Stimulated activated CD8-positive, alpha-beta memory T cell treated with anti-CD3 and anti-CD28 coated beads, Interleukin-4, amount 100 ng/mL, for 4 hours (primary cell): ENCODE measurements around the gene CFAP77.

Experiments
- DNase-seq, 2 donors: peaks; one replicate each; pipeline ENCODE4 v3.0.0-alpha.2; 2020; ENCODE audit warnings: low read depth in 2 of 2, low spot score in 1 of 2

CFAP77 gene

GRCh38 chr9:132591751-132592314 lies 181.8 kb downstream of the CFAP77 start:
- no peak for DNase-seq

DNA sequence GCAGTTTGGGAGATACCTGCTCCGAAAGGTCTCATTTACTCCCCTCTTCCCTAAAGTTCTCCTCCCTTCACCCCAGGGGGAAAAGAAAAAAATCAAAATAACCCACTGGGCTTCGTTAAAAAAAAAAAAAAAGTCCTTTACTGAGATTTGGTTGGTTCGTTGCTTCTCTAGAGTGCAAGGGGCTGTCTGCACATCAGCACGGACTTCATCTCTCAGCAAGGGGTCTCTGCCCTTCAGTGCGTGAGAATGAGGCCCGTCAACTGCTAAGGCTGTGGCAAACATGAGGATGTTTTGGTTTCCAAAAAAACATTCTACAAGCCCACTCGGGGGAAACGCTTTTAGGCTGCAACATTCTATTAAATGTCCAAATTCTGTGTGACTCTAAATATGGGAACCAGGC lies 182.4 kb downstream of the CFAP77 start:
- no peak for DNase-seq

GRCh38 chr9:132594412-132594811 lies 184.4 kb downstream of the CFAP77 start:
- no peak for DNase-seq

DNA sequence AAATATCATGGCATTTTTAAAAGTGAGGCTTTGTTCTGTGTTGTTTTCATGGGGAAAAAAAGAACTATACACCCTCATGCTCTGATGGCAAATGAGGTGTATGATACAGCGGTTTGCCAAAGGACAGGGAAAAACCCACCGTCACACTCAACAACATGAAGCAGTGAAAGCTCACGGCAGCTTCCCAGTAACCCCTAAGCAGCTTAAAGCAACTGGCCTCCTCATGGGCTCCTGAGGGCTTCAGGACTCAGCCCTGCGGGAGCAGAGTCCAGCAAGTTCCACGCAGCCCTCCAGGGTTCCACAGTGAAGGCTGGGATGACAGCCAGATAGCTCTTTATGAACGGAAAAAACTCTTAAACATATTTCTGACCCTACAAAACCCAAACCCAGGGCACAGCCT lies 185.3 kb downstream of the CFAP77 start:
- DNase-seq = no peak

DNA sequence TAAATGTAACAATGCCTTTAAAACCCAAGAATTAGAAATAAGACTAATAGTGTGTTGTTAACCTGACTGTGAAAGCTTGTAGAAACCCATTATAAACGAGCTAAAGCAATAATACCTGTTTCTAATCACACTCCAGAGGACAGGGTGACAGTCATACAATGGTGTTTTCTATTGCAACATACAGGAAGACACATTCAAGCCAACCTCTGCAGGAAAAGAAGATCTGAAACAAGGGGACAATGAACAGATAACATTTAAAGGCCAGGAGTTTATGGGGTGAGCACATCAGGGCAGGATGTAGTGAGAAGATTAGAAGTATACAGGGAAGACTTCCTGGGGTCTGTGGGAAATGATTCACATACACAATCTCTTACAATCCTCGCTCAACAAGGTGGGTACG lies 186.2 kb downstream of the CFAP77 start:
- DNase-seq = no peak

GRCh38 chr9:132597073-132597775 lies 187.2 kb downstream of the CFAP77 start:
- no peak for DNase-seq

DNA sequence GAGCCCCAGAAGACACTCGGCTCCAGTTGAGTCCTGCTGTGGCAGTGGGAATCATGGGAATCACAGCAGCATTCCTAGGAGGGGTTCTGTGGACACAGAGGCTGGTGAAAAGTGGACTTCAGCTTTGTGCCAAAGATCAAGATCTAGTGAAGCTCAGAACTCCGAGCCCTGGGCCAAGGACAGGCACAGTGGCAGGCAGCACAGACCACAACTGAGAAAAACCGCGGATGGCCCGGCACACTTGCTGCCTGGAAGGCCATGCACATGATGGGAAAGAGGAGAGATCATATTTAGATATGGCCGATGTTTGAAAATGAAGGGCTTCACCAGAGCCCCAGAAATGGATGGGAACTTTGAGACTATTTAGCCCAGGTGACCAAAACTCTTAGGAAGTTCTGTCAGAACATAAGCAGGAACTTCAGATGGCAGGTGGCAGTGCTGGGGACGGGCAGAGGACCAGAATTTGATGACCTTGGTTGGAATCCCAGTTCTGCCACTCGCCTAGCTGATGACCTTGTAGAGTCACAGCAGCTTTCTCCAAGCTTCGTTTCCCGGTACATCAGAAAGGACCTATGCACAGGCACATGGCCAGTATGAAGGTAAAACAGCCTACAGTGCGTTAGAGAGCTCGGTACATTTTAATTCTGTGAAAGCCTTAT lies 190.4 kb downstream of the CFAP77 start:
- DNase-seq = no peak

DNA sequence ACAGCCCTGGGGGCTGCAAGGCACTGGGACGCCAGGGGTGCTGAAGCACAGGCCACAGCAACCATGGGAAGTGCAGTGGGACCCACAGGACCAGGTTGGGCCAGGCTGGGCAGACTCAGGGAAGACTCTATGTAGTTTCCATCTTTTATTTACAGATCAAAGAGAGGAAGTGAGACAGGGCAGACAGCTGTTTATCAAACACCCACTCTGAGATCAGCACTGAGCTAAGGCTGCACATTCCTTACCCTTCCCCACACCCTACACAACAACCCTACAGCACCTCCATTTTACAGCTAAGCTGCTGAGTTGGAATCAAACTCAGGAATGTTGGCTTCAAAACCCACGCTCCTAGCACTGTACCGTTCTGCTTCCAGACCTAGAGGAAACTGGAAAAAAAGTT lies 192.2 kb downstream of the CFAP77 start:
- DNase-seq = no peak

DNA sequence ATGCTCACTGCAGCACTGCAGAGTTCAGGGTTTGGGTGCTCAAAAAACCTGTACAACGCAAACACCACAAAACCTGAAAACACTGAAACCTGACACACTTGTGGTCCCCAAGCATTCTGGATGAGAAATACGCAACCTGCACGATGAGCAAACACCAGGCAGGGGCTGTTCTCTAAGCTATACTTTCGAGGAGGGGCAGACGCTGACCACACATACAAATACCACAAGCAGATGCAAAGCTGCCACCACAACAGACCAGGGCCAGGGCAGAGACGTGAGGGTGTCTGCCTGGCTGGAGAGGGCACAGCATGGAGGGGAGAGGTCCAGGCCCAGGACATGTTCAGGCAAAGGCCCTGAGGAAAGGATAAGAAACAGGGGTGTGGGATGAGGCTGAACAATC lies 195.4 kb downstream of the CFAP77 start:
- no peak for DNase-seq

GRCh38 chr9:132606066-132606465 lies 196.1 kb downstream of the CFAP77 start:
- no peak for DNase-seq

DNA sequence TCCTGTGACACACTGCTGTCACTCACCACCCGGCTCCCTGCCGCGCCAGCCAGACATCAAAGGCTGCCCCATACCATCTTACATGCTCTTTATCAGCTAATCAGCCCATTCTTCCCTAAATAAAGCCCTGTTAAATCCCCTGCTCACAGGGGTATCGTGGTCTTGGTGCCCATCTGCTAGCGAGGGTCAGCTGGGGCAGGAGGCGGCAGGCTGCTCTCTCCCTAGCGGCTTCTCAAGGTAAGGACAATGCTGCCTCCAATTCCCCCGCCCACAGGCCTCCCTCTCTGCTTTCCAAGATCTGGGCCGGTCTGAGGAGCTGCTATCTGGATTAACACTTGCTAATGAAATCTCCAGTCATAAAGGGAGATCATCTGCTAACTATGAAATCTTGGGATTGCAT lies 199.2 kb downstream of the CFAP77 start:
- no peak for DNase-seq

GRCh38 chr9:132609829-132610228 lies 199.8 kb downstream of the CFAP77 start:
- no peak for DNase-seq

DNA sequence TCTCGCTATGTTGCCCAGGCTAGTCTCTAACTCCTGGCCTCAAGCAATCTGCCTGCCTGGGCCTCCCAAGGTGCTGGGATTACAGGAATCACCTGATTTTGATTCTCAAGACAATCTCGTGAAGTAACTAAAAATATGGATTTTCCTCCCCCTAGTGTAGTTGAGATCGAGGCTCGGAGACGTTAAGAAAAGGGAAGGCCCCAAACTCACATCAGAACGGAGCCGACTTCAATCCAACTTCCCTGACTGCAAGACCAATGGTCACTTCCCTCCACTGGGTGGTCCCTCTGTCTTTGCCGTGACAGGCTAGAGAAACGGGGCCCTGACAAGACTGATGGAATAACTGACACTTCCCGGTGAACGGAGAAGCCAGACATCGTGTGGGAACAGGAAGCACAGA lies 200.7 kb downstream of the CFAP77 start:
- DNase-seq = no peak

DNA sequence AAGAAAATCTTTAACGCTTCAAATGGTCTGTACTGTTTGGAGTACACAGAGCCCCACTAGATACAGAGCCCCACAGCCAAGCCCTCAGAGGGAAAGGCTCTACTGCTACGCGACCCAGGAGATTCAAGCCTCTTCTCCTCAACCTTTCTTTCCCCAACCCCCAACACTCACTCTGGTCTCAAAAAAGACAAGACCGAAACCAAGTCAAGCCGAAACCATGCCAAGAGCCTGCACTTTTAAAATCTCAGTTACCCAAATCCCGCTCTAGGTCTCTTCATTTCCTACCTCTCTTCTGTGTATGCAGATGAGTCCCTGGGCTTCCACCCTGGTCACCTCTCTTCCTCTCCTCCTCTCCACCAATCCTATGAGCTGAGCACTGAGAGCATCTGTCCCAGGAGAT lies 204.3 kb downstream of the CFAP77 start:
- DNase-seq = no peak

DNA sequence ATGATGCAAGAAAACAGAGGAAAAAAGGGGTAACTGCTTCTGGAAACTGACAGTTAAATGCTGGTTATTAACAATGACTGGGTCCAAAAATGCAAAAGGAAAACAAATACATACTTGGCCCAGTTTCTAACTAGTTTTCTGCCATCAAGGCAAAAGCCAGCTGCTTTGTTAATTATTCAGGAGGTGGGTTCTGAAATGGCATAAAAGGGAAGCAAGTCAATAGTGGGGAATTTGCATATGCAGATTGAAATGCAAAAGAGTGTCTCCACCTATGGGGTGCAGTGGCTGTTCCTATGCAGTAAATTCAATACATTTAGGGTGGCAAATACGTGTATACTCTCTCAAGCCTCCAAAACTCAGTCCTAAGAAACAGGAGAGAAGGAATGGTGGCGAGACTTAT lies 205.8 kb downstream of the CFAP77 start:
- no peak for DNase-seq

DNA sequence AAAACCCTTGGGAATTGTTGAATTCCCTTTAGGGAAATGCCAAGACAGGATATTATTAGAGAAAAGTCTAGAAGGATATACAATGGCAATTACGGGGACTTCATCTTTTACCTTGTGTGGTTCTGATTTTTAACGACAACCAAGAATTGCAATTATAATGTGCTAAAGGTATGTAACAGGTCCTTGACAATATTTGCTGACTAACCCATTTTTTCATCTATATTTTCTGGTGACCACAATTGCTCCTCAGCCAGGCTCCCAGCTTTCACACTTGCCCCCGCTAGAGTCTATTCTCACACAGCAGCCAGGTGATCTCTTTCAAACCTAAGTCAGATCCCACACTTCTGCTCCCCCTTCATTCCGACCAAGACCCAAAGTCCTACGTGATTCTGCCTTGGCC lies 206.7 kb downstream of the CFAP77 start:
- DNase-seq = no peak

DNA sequence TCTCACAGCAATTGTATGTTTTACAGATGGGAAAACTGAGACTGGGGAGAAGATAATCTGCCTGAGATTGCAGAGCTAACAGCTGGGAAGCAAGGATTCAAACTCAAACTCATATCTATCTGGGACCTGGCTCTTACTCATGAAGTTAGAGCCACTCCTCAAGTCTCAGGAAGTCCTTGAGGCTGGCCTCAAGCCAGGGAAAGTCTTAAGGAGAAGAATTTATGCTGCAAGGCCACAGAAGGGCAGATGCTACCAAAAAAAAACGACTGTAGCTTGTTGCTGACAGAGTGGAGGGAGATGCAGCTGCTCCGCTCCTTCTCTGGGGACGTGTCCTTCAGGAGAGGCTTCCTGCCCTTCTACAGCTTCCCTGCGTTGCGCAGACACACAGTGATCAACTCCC lies 212.1 kb downstream of the CFAP77 start:
- DNase-seq = no peak
